Measurements from ENCODE around the gene SGF29. TPM values are rescaled to one million over a fixed set of nuclear protein-coding genes. Genes with fewer than 3 reads are reported as not detected.
"Not testable (repeated sequence)": the region's sequence is repeated elsewhere in the genome, so short reads cannot be mapped to it uniquely, and the experiment has no call there.

The SGF29 gene
- total RNA-seq, 6 experiments from 2014 or later, result 7.6 to 11.6 (median 10.5) TPM

GRCh38 chr16:28602529-28602928 is 48.8 kb downstream of the SGF29 start:
- TF ChIP-seq CTCF (IDR thresholded peaks at IDR 0.05), result no peak
- Mint-ChIP-seq H3K27ac (no peak overlapping the region), H3K4me3 (no peak overlapping the region), H3K9me3 (no peaks in the 10 kb centered on the region), H3K36me3 (ENCODE audit: low read depth) (no peaks in the 10 kb centered on the region), H3K27me3 (ENCODE audit: insufficient read depth) (peaks cover 29% of the 10 kb centered on the region), H3K4me1 (ENCODE audit: low read depth) (no peaks in the 10 kb centered on the region)
- no peak for DNase-seq

GRCh38 chr16:28603381-28604185 is 49.9 kb downstream of the SGF29 start:
- H3K27ac Mint-ChIP-seq, result no peak overlapping the region

GRCh38 chr16:28604186-28604565 is 50.5 kb downstream of the SGF29 start:
- TF ChIP-seq CTCF (IDR thresholded peaks at IDR 0.05), result no peak
- no peaks in the 10 kb centered on the region for H3K36me3 Mint-ChIP-seq (ENCODE audit: low read depth)

More at GRCh38 chr16:28603381-28604185, 49.9 kb downstream of the SGF29 start:
- no peaks in the 10 kb centered on the region for H3K4me1 Mint-ChIP-seq (ENCODE audit: low read depth)
- H3K9me3 Mint-ChIP-seq, result no peaks in the 10 kb centered on the region
- H3K36me3 Mint-ChIP-seq (ENCODE audit: low read depth), result no peaks in the 10 kb centered on the region
- H3K27me3 Mint-ChIP-seq (ENCODE audit: insufficient read depth), result peaks cover 30% of the 10 kb centered on the region
- TF ChIP-seq CTCF (IDR thresholded peaks at IDR 0.05), result no peak
- no peak overlapping the region for H3K4me3 Mint-ChIP-seq
- DNase-seq, result no peak

GRCh38 chr16:28606291-28607115 is 52.8 kb downstream of the SGF29 start:
- no peak for TF ChIP-seq CTCF (IDR thresholded peaks at IDR 0.05)

More at GRCh38 chr16:28604186-28604565, 50.5 kb downstream of the SGF29 start:
- no peak overlapping the region for H3K27ac Mint-ChIP-seq
- H3K27me3 Mint-ChIP-seq (ENCODE audit: insufficient read depth), result peaks cover 33% of the 10 kb centered on the region
- no peak for DNase-seq
- no peaks in the 10 kb centered on the region for H3K4me1 Mint-ChIP-seq (ENCODE audit: low read depth)
- no peak overlapping the region for H3K4me3 Mint-ChIP-seq
- H3K9me3 Mint-ChIP-seq, result no peaks in the 10 kb centered on the region

GRCh38 chr16:28607116-28607623 is 53.5 kb downstream of the SGF29 start:
- Mint-ChIP-seq H3K27me3 (ENCODE audit: insufficient read depth) (peaks cover 48% of the 10 kb centered on the region), H3K9me3 (no peaks in the 10 kb centered on the region), H3K4me1 (ENCODE audit: low read depth) (no peaks in the 10 kb centered on the region), H3K36me3 (ENCODE audit: low read depth) (no peaks in the 10 kb centered on the region), H3K4me3 (no peak overlapping the region), H3K27ac (no peak overlapping the region)
- TF ChIP-seq CTCF (IDR thresholded peaks at IDR 0.05), result no peak
- no peak for DNase-seq

More at GRCh38 chr16:28606291-28607115, 52.8 kb downstream of the SGF29 start:
- Mint-ChIP-seq H3K9me3 (no peaks in the 10 kb centered on the region), H3K27me3 (ENCODE audit: insufficient read depth) (peaks cover 48% of the 10 kb centered on the region), H3K4me1 (ENCODE audit: low read depth) (no peaks in the 10 kb centered on the region), H3K36me3 (ENCODE audit: low read depth) (no peaks in the 10 kb centered on the region), H3K27ac (no peak overlapping the region), H3K4me3 (no peak overlapping the region)
- no peak for DNase-seq

GRCh38 chr16:28607681-28608495 is 54.2 kb downstream of the SGF29 start:
- H3K4me3 Mint-ChIP-seq; H3K27ac Mint-ChIP-seq; H3K36me3 Mint-ChIP-seq (ENCODE audit: low read depth); DNase-seq; H3K4me1 Mint-ChIP-seq (ENCODE audit: low read depth); H3K9me3 Mint-ChIP-seq: not testable (repeated sequence)
- peaks cover 48% of the 10 kb centered on the region for H3K27me3 Mint-ChIP-seq (ENCODE audit: insufficient read depth)

GRCh38 chr16:28608496-28608808 is 54.7 kb downstream of the SGF29 start:
- peaks cover 46% of the 10 kb centered on the region for H3K27me3 Mint-ChIP-seq (ENCODE audit: insufficient read depth)
- not testable (repeated sequence) for DNase-seq; H3K9me3 Mint-ChIP-seq; H3K4me3 Mint-ChIP-seq; H3K36me3 Mint-ChIP-seq (ENCODE audit: low read depth); H3K4me1 Mint-ChIP-seq (ENCODE audit: low read depth); H3K27ac Mint-ChIP-seq
